ENCODE measurements around the gene TMX1. TPM values are rescaled to one million over a fixed set of nuclear protein-coding genes. Genes with fewer than 3 reads are reported as not detected.

TMX1 gene
- total RNA-seq, 6 experiments from 2014 or later, result 38.3 to 48.3 (median 46.0) TPM

GRCh38 chr14:51276605-51277004, 36.6 kb downstream of the TMX1 start:
- TF ChIP-seq, protein P1, sequence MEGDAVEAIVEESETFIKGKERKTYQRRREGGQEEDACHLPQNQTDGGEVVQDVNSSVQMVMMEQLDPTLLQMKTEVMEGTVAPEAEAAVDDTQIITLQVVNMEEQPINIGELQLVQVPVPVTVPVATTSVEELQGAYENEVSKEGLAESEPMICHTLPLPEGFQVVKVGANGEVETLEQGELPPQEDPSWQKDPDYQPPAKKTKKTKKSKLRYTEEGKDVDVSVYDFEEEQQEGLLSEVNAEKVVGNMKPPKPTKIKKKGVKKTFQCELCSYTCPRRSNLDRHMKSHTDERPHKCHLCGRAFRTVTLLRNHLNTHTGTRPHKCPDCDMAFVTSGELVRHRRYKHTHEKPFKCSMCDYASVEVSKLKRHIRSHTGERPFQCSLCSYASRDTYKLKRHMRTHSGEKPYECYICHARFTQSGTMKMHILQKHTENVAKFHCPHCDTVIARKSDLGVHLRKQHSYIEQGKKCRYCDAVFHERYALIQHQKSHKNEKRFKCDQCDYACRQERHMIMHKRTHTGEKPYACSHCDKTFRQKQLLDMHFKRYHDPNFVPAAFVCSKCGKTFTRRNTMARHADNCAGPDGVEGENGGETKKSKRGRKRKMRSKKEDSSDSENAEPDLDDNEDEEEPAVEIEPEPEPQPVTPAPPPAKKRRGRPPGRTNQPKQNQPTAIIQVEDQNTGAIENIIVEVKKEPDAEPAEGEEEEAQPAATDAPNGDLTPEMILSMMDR (IDR thresholded peaks at IDR 0.05), result no peak
- DNase-seq, result no peak
- Mint-ChIP-seq H3K36me3 (ENCODE audit: low read depth) (no peaks in the 10 kb centered on the region), H3K27me3 (ENCODE audit: insufficient read depth) (no peaks in the 10 kb centered on the region), H3K4me3 (no peak overlapping the region), H3K27ac (no peak overlapping the region), H3K9me3 (no peaks in the 10 kb centered on the region), H3K4me1 (ENCODE audit: low read depth) (no peaks in the 10 kb centered on the region)

GRCh38 chr14:51277753-51278415, 37.8 kb downstream of the TMX1 start:
- no peak overlapping the region for H3K27ac Mint-ChIP-seq
- TF ChIP-seq, protein P1 (IDR thresholded peaks at IDR 0.05), result no peak
- H3K9me3 Mint-ChIP-seq, result no peaks in the 10 kb centered on the region
- DNase-seq, result no peak
- H3K27me3 Mint-ChIP-seq (ENCODE audit: insufficient read depth), result no peaks in the 10 kb centered on the region
- no peak overlapping the region for H3K4me3 Mint-ChIP-seq
- no peaks in the 10 kb centered on the region for H3K4me1 Mint-ChIP-seq (ENCODE audit: low read depth)
- H3K36me3 Mint-ChIP-seq (ENCODE audit: low read depth), result no peaks in the 10 kb centered on the region

DNA sequence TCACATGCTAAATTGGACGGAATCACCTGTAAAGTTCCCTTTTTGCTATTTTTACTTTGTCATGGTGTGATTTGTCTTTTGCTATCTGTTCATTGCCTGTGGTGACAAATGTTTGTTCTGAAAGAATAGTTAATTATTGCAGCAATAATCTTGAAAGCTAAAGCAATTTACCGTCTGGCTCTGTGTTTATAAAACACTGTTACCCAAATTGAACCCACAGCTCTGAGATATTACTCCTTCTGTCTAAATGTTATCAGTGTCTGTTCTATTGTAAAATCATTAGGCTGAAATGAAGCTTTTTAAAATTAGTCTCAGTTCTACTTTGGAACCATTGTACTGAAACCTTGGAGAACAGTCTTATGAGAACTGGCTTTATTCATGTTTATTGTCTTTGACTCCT, 42.5 kb downstream of the TMX1 start:
- H3K4me1 Mint-ChIP-seq (ENCODE audit: low read depth), result peaks cover 37% of the 10 kb centered on the region
- H3K4me3 Mint-ChIP-seq, result no peak overlapping the region
- H3K9me3 Mint-ChIP-seq, result no peaks in the 10 kb centered on the region
- no peaks in the 10 kb centered on the region for H3K27me3 Mint-ChIP-seq (ENCODE audit: insufficient read depth)
- DNase-seq, result no peak
- H3K36me3 Mint-ChIP-seq (ENCODE audit: low read depth), result no peaks in the 10 kb centered on the region
- TF ChIP-seq, protein P1 (IDR thresholded peaks at IDR 0.05), result no peak
- no peak overlapping the region for H3K27ac Mint-ChIP-seq

- no peak overlapping the region for H3K4me3 Mint-ChIP-seq
- TF ChIP-seq, protein P1 (IDR thresholded peaks at IDR 0.05), result peak; percentile 95
- H3K27me3 Mint-ChIP-seq (ENCODE audit: insufficient read depth), result no peaks in the 10 kb centered on the region
- peaks cover 37% of the 10 kb centered on the region for H3K4me1 Mint-ChIP-seq (ENCODE audit: low read depth)
- H3K27ac Mint-ChIP-seq, result peak overlapping the region; percentile 61
- H3K9me3 Mint-ChIP-seq, result no peaks in the 10 kb centered on the region
- DNase-seq, result peak; percentile 86
- no peaks in the 10 kb centered on the region for H3K36me3 Mint-ChIP-seq (ENCODE audit: low read depth)
These were observed 43.5 kb downstream of the TMX1 start for GRCh38 chr14:51283402-51284085.

GRCh38 chr14:51284241-51284640, 44.2 kb downstream of the TMX1 start:
- DNase-seq, result no peak
- TF ChIP-seq, protein P1 (IDR thresholded peaks at IDR 0.05), result no peak
- Mint-ChIP-seq H3K4me3 (no peak overlapping the region), H3K36me3 (ENCODE audit: low read depth) (no peaks in the 10 kb centered on the region), H3K9me3 (no peaks in the 10 kb centered on the region), H3K27ac (peak overlapping the region; percentile 61), H3K4me1 (ENCODE audit: low read depth) (peaks cover 40% of the 10 kb centered on the region), H3K27me3 (ENCODE audit: insufficient read depth) (no peaks in the 10 kb centered on the region)

Measured in HFFc6 (cell line).